Measurements from ENCODE around the gene NPDC1. TPM values are rescaled to one million over a fixed set of nuclear protein-coding genes. Genes with fewer than 3 reads are reported as not detected.
"Not testable (repeated sequence)": the region's sequence is repeated elsewhere in the genome, so short reads cannot be mapped to it uniquely, and the experiment has no call there.

NPDC1 gene
- total RNA-seq, 1 experiment from 2014 or later: 44.1 TPM

DNA sequence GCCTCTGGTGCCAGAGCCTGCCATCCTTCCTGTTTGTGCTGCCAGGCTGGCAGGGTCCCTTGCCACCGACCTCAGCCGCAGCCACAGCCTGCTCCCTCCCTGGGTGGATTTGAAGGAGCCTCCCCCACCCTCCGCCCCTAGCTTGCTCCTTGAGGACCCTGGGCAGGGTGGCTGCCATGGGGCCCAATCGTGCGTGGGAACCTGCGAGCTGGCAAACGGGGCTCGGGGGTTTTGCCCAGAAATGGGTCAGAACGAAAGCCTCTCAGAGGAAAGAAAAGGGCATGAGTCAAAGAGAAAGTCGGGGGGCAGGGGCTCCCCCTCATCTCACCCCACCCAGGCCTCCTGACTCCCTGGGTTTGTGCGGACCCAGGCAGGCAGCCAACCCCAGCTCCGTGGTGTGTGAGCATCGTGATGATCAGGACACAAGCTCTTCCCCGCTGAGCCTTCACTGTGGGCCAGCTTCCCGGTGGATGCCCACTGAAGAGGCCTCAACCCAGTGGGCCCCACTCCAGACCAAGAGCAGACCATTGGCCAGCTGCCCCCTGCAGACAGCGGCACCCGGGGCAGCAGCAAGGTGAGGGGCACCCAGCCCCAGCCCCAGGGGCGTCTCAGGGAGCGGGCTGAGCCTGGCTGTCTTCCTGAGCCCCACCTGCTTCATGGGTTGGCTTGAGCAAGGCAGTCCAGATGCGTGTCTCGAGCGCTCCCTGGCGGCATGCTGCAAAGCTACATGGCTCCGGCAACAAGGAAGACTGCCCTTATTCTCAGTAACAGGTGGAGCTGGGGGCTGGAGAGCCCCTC is 11.1 kb downstream of the NPDC1 start:
- Mint-ChIP-seq H3K9me3 (ENCODE audit: unreplicated experiment) (no peaks in the 10 kb centered on the region), H3K36me3 (ENCODE audit: insufficient read depth, unreplicated experiment) (peaks cover 23% of the 10 kb centered on the region), H3K27ac (ENCODE audit: unreplicated experiment) (no peak overlapping the region), H3K4me3 (ENCODE audit: unreplicated experiment) (no peak overlapping the region), H3K4me1 (ENCODE audit: low read depth, unreplicated experiment) (no peaks in the 10 kb centered on the region), H3K27me3 (ENCODE audit: insufficient read depth, unreplicated experiment) (no peaks in the 10 kb centered on the region)
- H3K4me3 ChIP-seq (ENCODE audit: low read depth, low read length): no peak overlapping the region
- ChIA-PET POLR2A (no interaction called here), CTCF (interaction anchor here (0.5 to 2.4 kb wide), 30 partner anchors 8 to 246 kb away, joined by 3 to 42 read pairs (median 4); partner anchors contain the start of genes AJM1, CLIC3, MAN1B1 and NPDC1)
- DNase-seq: peak; percentile 84 to 87
- no peaks in the 10 kb centered on the region for H3K27me3 ChIP-seq (replicated peaks; ENCODE audit: control insufficient read depth, insufficient read depth, low read length)
- BruUV-seq (replicated peaks): no TSS peak
- H3K4me1 ChIP-seq: peaks cover 6% of the 10 kb centered on the region
- no peaks in the 10 kb centered on the region for H3K36me3 ChIP-seq (ENCODE audit: control insufficient read depth, insufficient read depth, low read length)
- no peaks in the 10 kb centered on the region for H3K9me3 ChIP-seq
- TF ChIP-seq, protein P1, sequence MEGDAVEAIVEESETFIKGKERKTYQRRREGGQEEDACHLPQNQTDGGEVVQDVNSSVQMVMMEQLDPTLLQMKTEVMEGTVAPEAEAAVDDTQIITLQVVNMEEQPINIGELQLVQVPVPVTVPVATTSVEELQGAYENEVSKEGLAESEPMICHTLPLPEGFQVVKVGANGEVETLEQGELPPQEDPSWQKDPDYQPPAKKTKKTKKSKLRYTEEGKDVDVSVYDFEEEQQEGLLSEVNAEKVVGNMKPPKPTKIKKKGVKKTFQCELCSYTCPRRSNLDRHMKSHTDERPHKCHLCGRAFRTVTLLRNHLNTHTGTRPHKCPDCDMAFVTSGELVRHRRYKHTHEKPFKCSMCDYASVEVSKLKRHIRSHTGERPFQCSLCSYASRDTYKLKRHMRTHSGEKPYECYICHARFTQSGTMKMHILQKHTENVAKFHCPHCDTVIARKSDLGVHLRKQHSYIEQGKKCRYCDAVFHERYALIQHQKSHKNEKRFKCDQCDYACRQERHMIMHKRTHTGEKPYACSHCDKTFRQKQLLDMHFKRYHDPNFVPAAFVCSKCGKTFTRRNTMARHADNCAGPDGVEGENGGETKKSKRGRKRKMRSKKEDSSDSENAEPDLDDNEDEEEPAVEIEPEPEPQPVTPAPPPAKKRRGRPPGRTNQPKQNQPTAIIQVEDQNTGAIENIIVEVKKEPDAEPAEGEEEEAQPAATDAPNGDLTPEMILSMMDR (IDR thresholded peaks at IDR 0.05; ENCODE audit: insufficient read depth in 1 of 2, low read depth in 1 of 2, low read length in 1 of 2, severe bottlenecking in 1 of 2, unreplicated experiment in 1 of 2): peak; percentile 91 to 95
- intact Hi-C loops (cut with micrococcal nuclease; ENCODE audit: unreplicated experiment): loop anchor here (1.0 to 2.0 kb wide), 2 partner anchors 192 to 248 kb away; partner anchors contain the start of gene AJM1

DNA sequence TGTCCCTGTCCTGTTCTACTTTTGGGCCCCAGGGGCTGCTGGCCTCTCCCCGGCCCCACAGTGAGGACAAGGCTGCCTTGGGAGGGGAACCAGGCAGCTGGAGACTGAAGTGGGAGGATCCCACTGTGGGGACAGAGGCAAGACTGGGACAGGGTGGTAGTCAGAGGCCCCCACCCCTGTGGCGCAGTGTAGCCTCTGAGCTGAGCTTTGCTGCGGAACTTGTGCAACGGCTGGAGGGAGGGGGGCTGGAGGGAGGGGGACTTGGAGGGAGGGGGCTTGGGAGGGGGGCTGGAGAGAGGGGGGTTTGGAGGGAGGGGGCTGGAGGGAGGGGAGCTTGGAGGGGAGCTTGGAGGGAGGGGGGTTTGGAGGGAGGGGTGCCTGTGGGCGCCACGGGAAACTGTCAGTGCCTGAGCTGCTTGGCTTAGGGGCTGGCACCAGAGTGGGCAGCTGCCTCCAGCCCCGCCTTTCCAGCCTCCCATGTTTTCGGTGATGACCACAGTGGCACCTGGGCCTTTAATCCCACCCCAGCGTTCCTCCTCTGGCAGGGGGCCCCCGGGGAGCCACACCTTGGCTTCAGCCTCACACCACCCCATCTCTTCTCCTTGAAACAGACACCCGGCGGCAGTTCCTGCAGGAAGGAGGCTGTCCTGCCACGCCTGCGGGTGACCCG is 11.8 kb downstream of the NPDC1 start:
- H3K4me3 ChIP-seq (ENCODE audit: low read depth, low read length): no peak overlapping the region
- no peaks in the 10 kb centered on the region for H3K36me3 ChIP-seq (ENCODE audit: control insufficient read depth, insufficient read depth, low read length)
- TF ChIP-seq, protein P1 (IDR thresholded peaks at IDR 0.05; ENCODE audit: insufficient read depth in 1 of 2, low read depth in 1 of 2, low read length in 1 of 2, severe bottlenecking in 1 of 2, unreplicated experiment in 1 of 2): no peak
- H3K27me3 ChIP-seq (replicated peaks; ENCODE audit: control insufficient read depth, insufficient read depth, low read length): no peaks in the 10 kb centered on the region
- intact Hi-C loops (cut with micrococcal nuclease; ENCODE audit: unreplicated experiment): loop anchor here (2.0 kb wide), 1 partner anchor 191 kb away; the partner anchor contains the start of gene AJM1
- no peaks in the 10 kb centered on the region for H3K9me3 Mint-ChIP-seq (ENCODE audit: unreplicated experiment)
- H3K27ac Mint-ChIP-seq (ENCODE audit: unreplicated experiment): no peak overlapping the region
- CTCF ChIA-PET: interaction anchor here (0.5 to 2.4 kb wide), 21 partner anchors 9 to 235 kb away, joined by 3 to 42 read pairs (median 7); partner anchors contain the start of genes AJM1, CLIC3, MAN1B1 and NPDC1
- H3K4me1 Mint-ChIP-seq (ENCODE audit: low read depth, unreplicated experiment): no peaks in the 10 kb centered on the region
- BruUV-seq (replicated peaks): no TSS peak
- peaks cover 14% of the 10 kb centered on the region for H3K4me1 ChIP-seq
- no peak overlapping the region for H3K4me3 Mint-ChIP-seq (ENCODE audit: unreplicated experiment)
- no peaks in the 10 kb centered on the region for H3K9me3 ChIP-seq
- DNase-seq: no peak
- POLR2A ChIA-PET: no interaction called here
- H3K36me3 Mint-ChIP-seq (ENCODE audit: insufficient read depth, unreplicated experiment): peaks cover 28% of the 10 kb centered on the region
- no peaks in the 10 kb centered on the region for H3K27me3 Mint-ChIP-seq (ENCODE audit: insufficient read depth, unreplicated experiment)

DNA sequence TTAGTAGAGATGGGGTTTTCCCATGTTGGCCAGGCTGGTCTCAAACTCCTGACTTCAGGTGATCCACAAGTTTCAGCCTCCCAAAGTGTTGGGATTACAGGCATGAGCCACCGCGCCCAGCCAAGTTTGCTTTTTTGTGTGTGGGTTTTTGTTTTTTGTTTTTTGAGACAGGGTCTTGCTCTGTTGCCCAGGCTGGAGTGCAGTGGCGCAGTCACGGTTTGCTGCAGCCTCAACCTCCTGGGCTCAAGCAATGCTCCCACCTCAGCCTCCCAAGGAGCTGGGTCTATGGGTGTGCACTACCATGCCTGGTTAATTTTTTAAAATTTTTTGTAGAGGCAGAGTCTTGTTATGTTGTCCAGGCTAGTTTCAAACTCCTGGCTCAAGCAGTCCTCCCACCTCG is 12.5 kb downstream of the NPDC1 start:
- H3K27me3 ChIP-seq (replicated peaks; ENCODE audit: control insufficient read depth, insufficient read depth, low read length); H3K9me3 ChIP-seq; H3K27ac Mint-ChIP-seq (ENCODE audit: unreplicated experiment); H3K4me3 Mint-ChIP-seq (ENCODE audit: unreplicated experiment); H3K36me3 ChIP-seq (ENCODE audit: control insufficient read depth, insufficient read depth, low read length); H3K9me3 Mint-ChIP-seq (ENCODE audit: unreplicated experiment); BruUV-seq (replicated peaks); POLR2A ChIA-PET; H3K4me3 ChIP-seq (ENCODE audit: low read depth, low read length); H3K27me3 Mint-ChIP-seq (ENCODE audit: insufficient read depth, unreplicated experiment); DNase-seq; H3K4me1 Mint-ChIP-seq (ENCODE audit: low read depth, unreplicated experiment); intact Hi-C loops (cut with micrococcal nuclease; ENCODE audit: unreplicated experiment): not testable (repeated sequence)
- peaks cover 22% of the 10 kb centered on the region for H3K36me3 Mint-ChIP-seq (ENCODE audit: insufficient read depth, unreplicated experiment)
- CTCF ChIA-PET: interaction anchor here (0.7 to 1.8 kb wide), 2 partner anchors 97 to 189 kb away, joined by 3 to 8 read pairs; no protein-coding TSS in a partner anchor
- H3K4me1 ChIP-seq: peaks cover 20% of the 10 kb centered on the region

All from Caco-2 (cell line).